Mucosa of rectum (tissue), 2 donors: ENCODE results near the gene PDE5A.
"Not testable (repeated sequence)": the region's sequence is repeated elsewhere in the genome, so short reads cannot be mapped to it uniquely, and the experiment has no call there.

Source experiments
- H3K27ac ChIP-seq, 2 donors: one replicate each; pipeline ENCODE4 v1.7.0; 2013; ENCODE audit warnings: inconsistent platforms in 2 of 2, low read depth in 2 of 2, low read length in 2 of 2
- H3K27me3 ChIP-seq, 2 donors: one replicate each; pipeline ENCODE4 v1.7.0; 2013; ENCODE audit warnings: low read length in 2 of 2; ENCODE audit not compliant: control insufficient read depth in 2 of 2, insufficient read depth in 2 of 2
- H3K36me3 ChIP-seq, 2 donors: one replicate each; pipeline ENCODE4 v1.7.0; 2013; ENCODE audit warnings: low read length in 2 of 2; ENCODE audit not compliant: control insufficient read depth in 2 of 2, insufficient read depth in 2 of 2
- H3K4me1 ChIP-seq, 2 donors: one replicate each; pipeline ENCODE4 v1.7.0; 2013; ENCODE audit warnings: low read length in 2 of 2, mild to moderate bottlenecking in 1 of 2; ENCODE audit not compliant: control insufficient read depth in 2 of 2, insufficient read depth in 2 of 2
- H3K4me3 ChIP-seq, 2 donors: one replicate each; pipeline ENCODE4 v1.7.0; 2013; ENCODE audit warnings: low read length in 2 of 2
- H3K9ac ChIP-seq, 2 donors: one replicate each; pipeline ENCODE4 v1.7.0; 2013; ENCODE audit warnings: low read length in 2 of 2, low read depth in 1 of 2, mild to moderate bottlenecking in 1 of 2
- H3K9me3 ChIP-seq, 2 donors: one replicate each; pipeline ENCODE4 v1.7.0; 2013; ENCODE audit warnings: low read length in 2 of 2; ENCODE audit not compliant: control insufficient read depth in 2 of 2
- donor health status: healthy.
- donor health status: Normal muscosa, but diverticular disease.

The PDE5A gene

GRCh38 chr4:119462733-119463132, 165.9 kb downstream of the PDE5A start:
- not testable (repeated sequence) for H3K4me3 ChIP-seq, H3K4me1 ChIP-seq, H3K9me3 ChIP-seq, H3K27ac ChIP-seq, H3K9ac ChIP-seq, H3K36me3 ChIP-seq, H3K27me3 ChIP-seq

- H3K27ac ChIP-seq, H3K9me3 ChIP-seq, H3K36me3 ChIP-seq, H3K4me1 ChIP-seq, H3K9ac ChIP-seq, H3K27me3 ChIP-seq: not testable (repeated sequence)
- peak overlapping the region; percentile 46 to 48 for H3K4me3 ChIP-seq
Measured at GRCh38 chr4:119455734-119456133, 172.9 kb downstream of the PDE5A start.

- not testable (repeated sequence) for H3K9me3 ChIP-seq, H3K36me3 ChIP-seq, H3K27me3 ChIP-seq, H3K4me1 ChIP-seq
- H3K4me3 ChIP-seq = peak overlapping the region; percentile 69 to 78
- peak overlapping the region; percentile 85 for H3K27ac ChIP-seq
- peak overlapping the region; percentile 71 to 80 for H3K9ac ChIP-seq
Measured at GRCh38 chr4:119454491-119455270, 173.9 kb downstream of the PDE5A start.

- H3K9ac ChIP-seq = peak overlapping the region; percentile 71 to 80
Measured at GRCh38 chr4:119454151-119454490, 174.5 kb downstream of the PDE5A start.

GRCh38 chr4:119453286-119453685, 175.3 kb downstream of the PDE5A start:
- H3K9ac ChIP-seq, H3K27ac ChIP-seq, H3K36me3 ChIP-seq, H3K4me1 ChIP-seq, H3K4me3 ChIP-seq, H3K9me3 ChIP-seq, H3K27me3 ChIP-seq: not testable (repeated sequence)

More at GRCh38 chr4:119454151-119454490, 174.5 kb downstream of the PDE5A start:
- H3K9me3 ChIP-seq, H3K27me3 ChIP-seq, H3K36me3 ChIP-seq, H3K4me1 ChIP-seq: not testable (repeated sequence)
- H3K4me3 ChIP-seq = peak overlapping the region; percentile 69 to 78
- H3K27ac ChIP-seq = peak overlapping the region; percentile 85

- not testable (repeated sequence) for H3K36me3 ChIP-seq, H3K27ac ChIP-seq, H3K4me1 ChIP-seq, H3K27me3 ChIP-seq, H3K9ac ChIP-seq, H3K9me3 ChIP-seq, H3K4me3 ChIP-seq
Measured at GRCh38 chr4:119449851-119450250, 178.8 kb downstream of the PDE5A start.
